HepG2 (cell line): ENCODE data around the gene PANK3. TPM values are rescaled to one million over a fixed set of nuclear protein-coding genes. Genes with fewer than 3 reads are reported as not detected.

ENCODE experiments used
- BRCA1 ChIP-seq: sonication (generic); formaldehyde crosslinking; IDR thresholded peaks from 2 replicates; pipeline ENCODE4 v1.4.0; 2020; ENCODE audit warnings: missing genetic modification reagents
- GMEB1 ChIP-seq: sonication (generic); formaldehyde crosslinking; IDR thresholded peaks from 2 replicates; pipeline ENCODE4 v1.5.1; 2020; ENCODE audit warnings: missing genetic modification reagents, mild to moderate bottlenecking, borderline replicate concordance
- HNRNPH1 ChIP-seq: fragments of 200-400 bp; formaldehyde crosslinking; optimal IDR thresholded peaks from 2 replicates; pipeline ENCODE3; 2017; ENCODE audit warnings: mild to moderate bottlenecking, low read depth, low read length
- MLX ChIP-seq: IDR thresholded peaks from 2 replicates; pipeline ENCODE4 v1.6.1; 2016
- NCOA1 ChIP-seq: sonication (generic); formaldehyde crosslinking; IDR thresholded peaks from 2 replicates; pipeline ENCODE4 v1.9.0; 2021; ENCODE audit warnings: missing genetic modification reagents
- NR2F1 ChIP-seq, 2 experiments: fragments of 450-650 bp in 1 of 2; formaldehyde crosslinking in 1 of 2; IDR thresholded peaks; 2 replicates each; pipeline versions ENCODE4 v1.5.0 to v1.6.1; 2016 to 2020; ENCODE audit warnings: mild to moderate bottlenecking in 1 of 2, missing compliant biosample characterization in 1 of 2, missing genetic modification reagents in 1 of 2, moderate library complexity in 1 of 2
- PITX1 ChIP-seq: sonication (generic); formaldehyde crosslinking; IDR thresholded peaks from 2 replicates; pipeline ENCODE4 v1.5.1; 2020; ENCODE audit warnings: mild to moderate bottlenecking, missing genetic modification reagents
- POGK ChIP-seq: sonication (generic); formaldehyde crosslinking; conservative IDR thresholded peaks from 2 replicates; pipeline ENCODE4 v1.8.0; 2022; ENCODE audit warnings: mild to moderate bottlenecking, moderate library complexity, missing genetic modification reagents
- RERE ChIP-seq: IDR thresholded peaks from 2 replicates; pipeline ENCODE4 v1.6.1; 2016; ENCODE audit warnings: low read depth, missing genetic modification reagents, missing compliant biosample characterization
- SOX6 ChIP-seq, 2 experiments: fragments of 450-650 bp in 1 of 2; sonication (generic) in 1 of 2; formaldehyde crosslinking in 1 of 2; IDR thresholded peaks; 2 replicates each; pipeline versions ENCODE4 v1.4.0 to v1.6.1; 2017 to 2020; ENCODE audit warnings: antibody characterized with exemption in 1 of 2, mild to moderate bottlenecking in 1 of 2, missing genetic modification reagents in 1 of 2
- TFE3 ChIP-seq: IDR thresholded peaks from 2 replicates; pipeline ENCODE4 v1.6.1; 2016
- WIZ ChIP-seq: sonication (generic); formaldehyde crosslinking; IDR thresholded peaks from 2 replicates; pipeline ENCODE4 v1.5.1; 2020; ENCODE audit warnings: mild to moderate bottlenecking, missing genetic modification reagents
- ZBTB33 ChIP-seq: sonication (generic); formaldehyde crosslinking; IDR thresholded peaks from 2 replicates; pipeline ENCODE4 v1.4.0; 2020; ENCODE audit warnings: missing genetic modification reagents
- ZNF580 ChIP-seq: IDR thresholded peaks from 2 replicates; pipeline ENCODE4 v1.6.1; 2016; ENCODE audit warnings: low read depth, borderline replicate concordance
- polyA plus RNA-seq, 8 experiments: library from polyadenylated mRNA; depleted of rRNA in 3 of 8; stranded (reverse) in 7 of 8; unstranded in 1 of 8; fragments of >200 nt; fragmentation: Illumina TruSeq in 4 of 8; extraction: Trizol in 4 of 8; gene quantifications; 2 replicates each; pipeline versions ENCODE4 v1.2.1 to v1.2.3, GENCODE V29; 2011 to 2016; ENCODE audit warnings: low read depth in 4 of 8, missing spikeins in 1 of 8, mixed read lengths in 1 of 8; ENCODE audit not compliant: insufficient read depth in 1 of 8
- total RNA-seq, 5 experiments: library from RNA; depleted of rRNA; stranded (reverse); fragments of >200 nt; fragmentation: Illumina TruSeq; extraction: Trizol; gene quantifications; 2 replicates each; pipeline ENCODE4 v1.2.3, GENCODE V29; 2016; ENCODE audit warnings: low read depth in 1 of 5

Gene PANK3
- total and polyA plus RNA-seq, 2 of the 13 experiments (the other 11 are each of a cell fraction or from before 2014, with no cell fraction given), result 26.9 to 69.5 TPM

- TF ChIP-seq WIZ (CRISPR knock-in tag) (peak; percentile 92; the same call in 1 of the 2 replicates), TFE3 (CRISPR knock-in tag) (peak; percentile 79), HNRNPH1 (no peak), BRCA1 (CRISPR knock-in tag) (0 out of 2 replicates have a peak, but pooled peaks have one; percentile 30), POGK (CRISPR knock-in tag) (no peak), SOX6 (IDR thresholded peaks at IDR 0.05) (no peak), SOX6 (CRISPR knock-in tag; IDR thresholded peaks at IDR 0.05) (peak; percentile 97), MLX (CRISPR knock-in tag) (peak; percentile 74; the same call in 1 of the 2 replicates), PITX1 (CRISPR knock-in tag) (peak; percentile 85; the same call in 1 of the 2 replicates), RERE (CRISPR knock-in tag) (peak; percentile 72), GMEB1 (CRISPR knock-in tag) (no peak), ZNF580 (0 out of 2 replicates have a peak, but pooled peaks have one; percentile 52), NR2F1 (CRISPR knock-in tag; IDR thresholded peaks at IDR 0.05) (peak in 1 of 2 experiments; percentile 82; a peak in 2 of 4 replicates), NCOA1 (CRISPR knock-in tag) (0 out of 2 replicates have a peak, but pooled peaks have one; percentile 60), ZBTB33 (no peak)
Observed at GRCh38 chr5:168624850-168625364, 45.7 kb upstream of the PANK3 start (continued).
